Measurements from ENCODE around the gene TNK2.

- TF ChIP-seq CTCF (conservative IDR thresholded peaks at IDR 0.05; ENCODE audit: low read depth, low read length): no peak
- TF ChIP-seq EZH2 (IDR thresholded peaks at IDR 0.05; ENCODE audit: borderline replicate concordance, low read depth, low read length, poor library complexity, severe bottlenecking): no peak
These were observed 28.8 kb downstream of the TNK2 start for GRCh38 chr3:195879416-195880036.

All from A673 (cell line).